Fibroblast of lung (primary cell): ENCODE results near the gene AP1S1. TPM values are rescaled to one million over a fixed set of nuclear protein-coding genes. Genes with fewer than 3 reads are reported as not detected.
A peak's percentile ranks its signal among the peaks of the same experiment; 100 is the strongest.

ENCODE experiments used
- DNase-seq, 2 donors: peaks; one replicate each; pipeline versions ENCODE4 v3.0.0 to v3.0.0-alpha.2; 2010; ENCODE audit warnings: low read depth in 2 of 2
- H2AFZ ChIP-seq: 2 replicates; pipeline ENCODE4 v1.5.1; 2012; ENCODE audit warnings: low read length, control low read depth, inconsistent platforms
- H3K27ac ChIP-seq: 2 replicates; pipeline ENCODE4 v1.5.1; 2011; ENCODE audit warnings: low read length, control low read depth; ENCODE audit not compliant: insufficient read depth
- H3K27me3 ChIP-seq: 2 replicates; pipeline ENCODE4 v1.5.1; 2011; ENCODE audit warnings: mild to moderate bottlenecking, low read length; ENCODE audit not compliant: control insufficient read depth, insufficient read depth
- H3K36me3 ChIP-seq: 2 replicates; pipeline ENCODE4 v1.5.1; 2011; ENCODE audit warnings: low read length; ENCODE audit not compliant: control insufficient read depth, insufficient read depth
- H3K4me1 ChIP-seq: 2 replicates; pipeline ENCODE4 v1.5.1; 2011; ENCODE audit warnings: low read length; ENCODE audit not compliant: control insufficient read depth, insufficient read depth; ENCODE audit errors: extremely low read depth
- H3K4me2 ChIP-seq: 2 replicates; pipeline ENCODE4 v1.5.1; 2011; ENCODE audit warnings: low read length, control low read depth; ENCODE audit not compliant: insufficient read depth; ENCODE audit errors: extremely low read depth
- H3K4me3 ChIP-seq, 4 experiments: fragments of 200-600 bp in 1 of 4; sonication (generic) in 1 of 4; replicated peaks in 1 of 4; 2 replicates each; pipeline ENCODE4 v1.5.1; 2011 to 2016; ENCODE audit warnings: low read length in 4 of 4, low read depth in 3 of 4, mild to moderate bottlenecking in 3 of 4, control low read depth in 2 of 4, inconsistent platforms in 1 of 4, mixed read lengths in 1 of 4; ENCODE audit not compliant: insufficient read depth in 1 of 4; ENCODE audit errors: control extremely low read depth in 1 of 4
- H3K79me2 ChIP-seq: 2 replicates; pipeline ENCODE4 v1.5.1; 2012; ENCODE audit warnings: mild to moderate bottlenecking, low read length, inconsistent platforms; ENCODE audit not compliant: control insufficient read depth, insufficient read depth
- H3K9ac ChIP-seq: 2 replicates; pipeline ENCODE4 v1.5.1; 2011; ENCODE audit warnings: mild to moderate bottlenecking, low read length, control low read depth; ENCODE audit not compliant: insufficient read depth
- H3K9me3 ChIP-seq: 2 replicates; pipeline ENCODE4 v1.5.1; 2012; ENCODE audit warnings: low read depth, low read length; ENCODE audit not compliant: control insufficient read depth, insufficient read depth
- H4K20me1 ChIP-seq: 2 replicates; pipeline ENCODE4 v1.5.1; 2011; ENCODE audit warnings: low read length; ENCODE audit not compliant: control insufficient read depth, insufficient read depth; ENCODE audit errors: extremely low read depth
- EZH2 ChIP-seq: IDR thresholded peaks from 2 replicates; pipeline ENCODE4 v1.5.1; 2012; ENCODE audit warnings: low read length, control low read depth, mild to moderate bottlenecking; ENCODE audit errors: missing control alignments
- polyA plus RNA-seq, 2 donors: library from polyadenylated mRNA; depleted of rRNA in 1 of 2; stranded (reverse) in 1 of 2; unstranded in 1 of 2; fragments of >200 nt; gene quantifications; 2 replicates each; pipeline ENCODE4 v1.2.1, GENCODE V29; 2011 to 2012; ENCODE audit warnings: missing spikeins in 1 of 2
- total RNA-seq: library from RNA; depleted of rRNA; stranded (reverse); fragments of >200 nt; gene quantifications from 2 replicates; pipeline ENCODE4 v1.2.1, GENCODE V29; 2014
- TF ChIP-seq, protein P1 (sequence below), 2 donors: IDR thresholded peaks in 1 of 2; conservative IDR thresholded peaks in 1 of 2; 1 replicate in 1 of 2; 2 replicates in 1 of 2; pipeline ENCODE4 v1.5.1; 2011 to 2012; ENCODE audit warnings: low read length in 2 of 2, control low read depth in 1 of 2, inconsistent platforms in 1 of 2, low read depth in 1 of 2, mild to moderate bottlenecking in 1 of 2

Gene AP1S1
- total and polyA plus RNA-seq, 2 donors (not counting 1 experiment from before 2014, with no cell fraction given) = 128 to 139 TPM

DNA sequence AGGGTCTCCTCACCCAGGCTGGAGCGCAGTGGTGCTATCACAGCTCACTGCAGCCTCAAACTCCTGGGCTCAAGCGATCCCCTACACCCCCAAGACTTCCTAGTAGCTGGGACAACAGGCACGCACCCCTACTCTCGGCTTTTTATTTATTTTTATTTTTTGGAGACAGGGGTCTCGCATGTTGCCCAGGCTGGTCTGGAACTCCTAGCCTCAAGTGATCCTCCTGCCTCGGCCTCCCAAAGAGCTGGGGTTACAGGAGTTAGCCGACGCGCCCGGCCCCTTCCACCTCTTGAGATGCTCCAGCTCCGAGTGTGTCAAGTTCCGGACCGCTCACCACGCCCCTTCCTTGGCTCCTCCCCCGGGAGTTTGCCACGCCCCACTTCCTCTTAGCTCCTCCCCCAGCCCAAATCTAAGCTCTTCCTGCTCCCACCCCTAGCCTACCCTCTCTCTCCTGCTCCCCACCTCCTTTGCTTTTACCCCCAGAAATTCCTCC lies 19.5 kb downstream of the AP1S1 start:
- Histone ChIP-seq H3K9me3 (no peaks in the 10 kb centered on the region), H3K4me3 (peak overlapping the region in 3 of 4 experiments; percentile 2 to 33 (median 5)), H3K4me2 (peak overlapping the region; percentile 77)

GRCh38 chr7:101174322-101174854 lies 20.1 kb downstream of the AP1S1 start:
- H3K4me1 ChIP-seq = peaks cover 11% of the 10 kb centered on the region
- TF ChIP-seq EZH2 = peak; percentile 46
- TF ChIP-seq, protein P1, sequence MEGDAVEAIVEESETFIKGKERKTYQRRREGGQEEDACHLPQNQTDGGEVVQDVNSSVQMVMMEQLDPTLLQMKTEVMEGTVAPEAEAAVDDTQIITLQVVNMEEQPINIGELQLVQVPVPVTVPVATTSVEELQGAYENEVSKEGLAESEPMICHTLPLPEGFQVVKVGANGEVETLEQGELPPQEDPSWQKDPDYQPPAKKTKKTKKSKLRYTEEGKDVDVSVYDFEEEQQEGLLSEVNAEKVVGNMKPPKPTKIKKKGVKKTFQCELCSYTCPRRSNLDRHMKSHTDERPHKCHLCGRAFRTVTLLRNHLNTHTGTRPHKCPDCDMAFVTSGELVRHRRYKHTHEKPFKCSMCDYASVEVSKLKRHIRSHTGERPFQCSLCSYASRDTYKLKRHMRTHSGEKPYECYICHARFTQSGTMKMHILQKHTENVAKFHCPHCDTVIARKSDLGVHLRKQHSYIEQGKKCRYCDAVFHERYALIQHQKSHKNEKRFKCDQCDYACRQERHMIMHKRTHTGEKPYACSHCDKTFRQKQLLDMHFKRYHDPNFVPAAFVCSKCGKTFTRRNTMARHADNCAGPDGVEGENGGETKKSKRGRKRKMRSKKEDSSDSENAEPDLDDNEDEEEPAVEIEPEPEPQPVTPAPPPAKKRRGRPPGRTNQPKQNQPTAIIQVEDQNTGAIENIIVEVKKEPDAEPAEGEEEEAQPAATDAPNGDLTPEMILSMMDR (conservative IDR thresholded peaks at IDR 0.05 in 1 of 2, IDR thresholded peaks at IDR 0.05 in 1 of 2; ENCODE audit: low read depth in 1 of 2, low read length in 2 of 2) = no peak
- no peak overlapping the region for H3K27ac ChIP-seq
- H3K9ac ChIP-seq = no peak overlapping the region
- H3K9me3 ChIP-seq = no peaks in the 10 kb centered on the region
- peaks cover 74% of the 10 kb centered on the region for H3K27me3 ChIP-seq
- H2AFZ ChIP-seq = no peak overlapping the region
- H3K36me3 ChIP-seq = no peaks in the 10 kb centered on the region
- no peak overlapping the region for H3K4me3 ChIP-seq
- H4K20me1 ChIP-seq = no peaks in the 10 kb centered on the region
- no peak overlapping the region for H3K4me2 ChIP-seq
- no peak for DNase-seq
- H3K79me2 ChIP-seq = no peaks in the 10 kb centered on the region

More for the DNA sequence above, 19.5 kb downstream of the AP1S1 start:
- H3K79me2 ChIP-seq = no peaks in the 10 kb centered on the region
- no peak overlapping the region for H3K27ac ChIP-seq
- H3K9ac ChIP-seq = no peak overlapping the region
- no peaks in the 10 kb centered on the region for H4K20me1 ChIP-seq
- no peak for DNase-seq
- no peak for TF ChIP-seq EZH2
- H2AFZ ChIP-seq = no peak overlapping the region
- peaks cover 69% of the 10 kb centered on the region for H3K27me3 ChIP-seq
- H3K4me1 ChIP-seq = peaks cover 17% of the 10 kb centered on the region
- H3K36me3 ChIP-seq = no peaks in the 10 kb centered on the region

- peaks cover 78% of the 10 kb centered on the region for H3K27me3 ChIP-seq
- no peak overlapping the region for H3K9ac ChIP-seq
- no peaks in the 10 kb centered on the region for H3K79me2 ChIP-seq
- no peaks in the 10 kb centered on the region for H3K36me3 ChIP-seq
- no peak overlapping the region for H3K27ac ChIP-seq
- peaks cover 7% of the 10 kb centered on the region for H3K4me1 ChIP-seq
- no peaks in the 10 kb centered on the region for H4K20me1 ChIP-seq
- no peak overlapping the region for H2AFZ ChIP-seq
- no peak for TF ChIP-seq EZH2
- TF ChIP-seq, protein P1 (conservative IDR thresholded peaks at IDR 0.05 in 1 of 2, IDR thresholded peaks at IDR 0.05 in 1 of 2; ENCODE audit: low read depth in 1 of 2, low read length in 2 of 2) = no peak
- no peaks in the 10 kb centered on the region for H3K9me3 ChIP-seq
- no peak overlapping the region for H3K4me3 ChIP-seq
- H3K4me2 ChIP-seq = no peak overlapping the region
- DNase-seq = no peak
Measured at GRCh38 chr7:101175664-101176063, 21.4 kb downstream of the AP1S1 start.
